GM21447 (cell line): Measurements from ENCODE around the gene NUDT14.

ENCODE experiments used
- ATAC-seq: cut with Tn5 transposase; IDR thresholded peaks from one replicate; pipeline ENCODE4 v1.9.1; 2021; ENCODE audit not compliant: unreplicated experiment

NUDT14 gene

GRCh38 chr14:105200074-105200473 lies 19.0 kb upstream of the NUDT14 start:
- ATAC-seq = no peak

GRCh38 chr14:105199093-105199492 lies 18.0 kb upstream of the NUDT14 start:
- ATAC-seq = no peak

- ATAC-seq = no peak
Observed at GRCh38 chr14:105198588-105198987, 17.5 kb upstream of the NUDT14 start.

- ATAC-seq = no peak
Observed at GRCh38 chr14:105197211-105197641, 16.1 kb upstream of the NUDT14 start.

- no peak for ATAC-seq
Observed at GRCh38 chr14:105196265-105196960, 15.3 kb upstream of the NUDT14 start.

GRCh38 chr14:105195522-105196264 lies 14.6 kb upstream of the NUDT14 start:
- ATAC-seq = no peak

- ATAC-seq = no peak
Observed at GRCh38 chr14:105195051-105195450, 13.9 kb upstream of the NUDT14 start.

GRCh38 chr14:105193916-105194782 lies 13.0 kb upstream of the NUDT14 start:
- ATAC-seq = no peak

- no peak for ATAC-seq
Observed at GRCh38 chr14:105192866-105193731, 12.0 kb upstream of the NUDT14 start.

- no peak for ATAC-seq
Observed at GRCh38 chr14:105187935-105188524, 6.9 kb upstream of the NUDT14 start.

- no peak for ATAC-seq
Observed at GRCh38 chr14:105187116-105187515, 6.0 kb upstream of the NUDT14 start.

- no peak for ATAC-seq
Observed at GRCh38 chr14:105185973-105186372, 4.9 kb upstream of the NUDT14 start.

GRCh38 chr14:105185001-105185400 lies 3.9 kb upstream of the NUDT14 start:
- no peak for ATAC-seq

GRCh38 chr14:105184461-105184860 lies 3.3 kb upstream of the NUDT14 start:
- no peak for ATAC-seq

GRCh38 chr14:105182296-105183020 lies 1.3 kb upstream of the NUDT14 start:
- no peak for ATAC-seq

GRCh38 chr14:105181549-105182295 lies 610 bp upstream of the NUDT14 start:
- ATAC-seq = no peak

- no peak for ATAC-seq
Observed at GRCh38 chr14:105179191-105179590, 1.9 kb downstream of the NUDT14 start.

- ATAC-seq = no peak
Observed at GRCh38 chr14:105178868-105179140, 2.3 kb downstream of the NUDT14 start.
